Bone marrow (tissue), 2 donors: Measurements from ENCODE around the gene OR8B12.
"Not testable (repeated sequence)": the region's sequence is repeated elsewhere in the genome, so short reads cannot be mapped to it uniquely, and the experiment has no call there.

Experiments
- DNase-seq, 2 donors: peaks; one replicate each; lab custom pipeline; 2025; lab: John Stamatoyannopoulos, UW

OR8B12 gene

GRCh38 chr11:124520550-124520854 is 23.0 kb downstream of the OR8B12 start:
- DNase-seq, result no peak

GRCh38 chr11:124519850-124520549 is 23.5 kb downstream of the OR8B12 start:
- DNase-seq, result no peak

- no peak for DNase-seq
Observed at GRCh38 chr11:124518989-124519451, 24.4 kb downstream of the OR8B12 start.

- DNase-seq, result no peak
Observed at GRCh38 chr11:124517314-124517713, 26.1 kb downstream of the OR8B12 start.

GRCh38 chr11:124514675-124515074 is 28.8 kb downstream of the OR8B12 start:
- not testable (repeated sequence) for DNase-seq

GRCh38 chr11:124514131-124514530 is 29.3 kb downstream of the OR8B12 start:
- no peak for DNase-seq

- no peak for DNase-seq
Observed at GRCh38 chr11:124511745-124512144, 31.7 kb downstream of the OR8B12 start.

- no peak for DNase-seq
Observed at GRCh38 chr11:124510279-124510678, 33.2 kb downstream of the OR8B12 start.

GRCh38 chr11:124499711-124500110 is 43.7 kb downstream of the OR8B12 start:
- no peak for DNase-seq

GRCh38 chr11:124493016-124493655 is 50.3 kb downstream of the OR8B12 start:
- DNase-seq, result no peak
